ENCODE measurements around the gene COG7. TPM values are rescaled to one million over a fixed set of nuclear protein-coding genes. Genes with fewer than 3 reads are reported as not detected.
"Not testable (repeated sequence)": the region's sequence is repeated elsewhere in the genome, so short reads cannot be mapped to it uniquely, and the experiment has no call there.

The COG7 gene
- total RNA-seq, 1 donor from 2014 or later, result 18.1 TPM

DNA sequence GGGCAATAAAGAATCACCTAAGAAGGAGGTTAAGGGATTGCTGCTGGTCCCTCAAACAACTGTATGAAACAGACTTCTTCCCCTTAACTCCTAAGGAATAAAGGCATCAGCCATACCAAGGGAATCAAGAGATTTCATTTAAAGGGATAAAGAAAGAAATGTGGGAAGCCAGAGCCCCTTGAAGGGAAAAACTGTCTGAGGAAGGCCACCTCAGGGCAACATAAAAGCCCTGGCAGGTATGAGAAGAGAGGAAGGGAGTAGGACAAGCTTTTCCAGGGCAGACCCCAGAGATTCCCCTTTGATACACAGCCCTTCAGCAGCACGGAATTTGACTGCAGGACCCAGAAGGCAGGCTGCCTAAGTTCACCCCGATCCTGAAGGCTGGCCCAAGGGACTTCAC is 43.5 kb downstream of the COG7 start:
- DNase-seq, result no peak

DNA sequence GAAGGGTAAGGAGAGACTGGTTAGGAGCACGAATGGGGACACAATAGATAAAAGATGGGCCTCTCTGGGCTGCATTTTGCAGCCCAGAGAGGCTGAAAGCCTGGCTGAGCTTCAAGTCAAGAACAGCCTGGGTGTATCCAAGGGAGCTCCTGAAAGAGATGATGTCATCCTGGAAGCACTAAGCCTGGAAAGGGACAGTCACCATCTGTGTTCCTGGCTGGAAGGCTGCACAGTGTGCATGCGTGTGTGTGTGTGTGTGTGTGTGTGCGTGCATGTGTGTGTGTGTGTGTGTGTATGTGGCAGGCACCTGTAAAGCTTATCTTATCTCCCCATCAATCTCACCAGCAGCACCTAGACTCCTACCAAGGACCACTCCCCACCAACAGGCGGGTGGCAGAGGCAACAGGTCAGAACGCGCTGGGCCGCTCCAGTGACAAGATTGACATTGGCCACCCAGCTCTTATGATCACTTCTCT is 44.1 kb downstream of the COG7 start:
- peak; percentile 91 for DNase-seq

DNA sequence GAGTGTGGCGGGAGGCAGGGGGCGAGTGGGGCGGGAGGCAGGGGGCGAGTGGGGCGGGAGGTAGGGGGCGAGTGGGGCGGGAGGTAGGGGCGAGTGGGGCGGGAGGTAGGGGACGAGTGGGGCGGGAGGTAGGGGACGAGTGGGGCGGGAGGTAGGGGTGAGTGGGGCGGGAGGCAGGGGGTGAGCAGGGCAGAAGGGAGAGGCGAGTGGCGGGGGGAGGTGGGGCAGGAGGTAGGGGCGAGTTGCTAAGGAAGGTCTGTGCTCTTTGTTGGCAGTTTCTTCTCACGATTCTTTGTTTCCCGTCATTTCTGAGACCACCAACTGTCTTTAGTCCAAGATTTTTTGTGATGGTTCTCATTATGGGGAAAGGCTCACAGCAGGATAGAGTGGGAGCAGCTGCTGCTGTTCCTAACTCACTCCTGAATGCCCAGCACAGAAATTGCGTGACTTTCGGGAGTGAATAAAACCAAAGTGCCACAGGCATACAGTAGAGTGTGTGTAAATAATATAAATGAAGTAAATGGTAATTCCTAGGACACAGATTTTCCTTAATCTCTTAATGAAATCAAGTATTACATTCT is 44.7 kb downstream of the COG7 start:
- DNase-seq, result peak; percentile 79

DNA sequence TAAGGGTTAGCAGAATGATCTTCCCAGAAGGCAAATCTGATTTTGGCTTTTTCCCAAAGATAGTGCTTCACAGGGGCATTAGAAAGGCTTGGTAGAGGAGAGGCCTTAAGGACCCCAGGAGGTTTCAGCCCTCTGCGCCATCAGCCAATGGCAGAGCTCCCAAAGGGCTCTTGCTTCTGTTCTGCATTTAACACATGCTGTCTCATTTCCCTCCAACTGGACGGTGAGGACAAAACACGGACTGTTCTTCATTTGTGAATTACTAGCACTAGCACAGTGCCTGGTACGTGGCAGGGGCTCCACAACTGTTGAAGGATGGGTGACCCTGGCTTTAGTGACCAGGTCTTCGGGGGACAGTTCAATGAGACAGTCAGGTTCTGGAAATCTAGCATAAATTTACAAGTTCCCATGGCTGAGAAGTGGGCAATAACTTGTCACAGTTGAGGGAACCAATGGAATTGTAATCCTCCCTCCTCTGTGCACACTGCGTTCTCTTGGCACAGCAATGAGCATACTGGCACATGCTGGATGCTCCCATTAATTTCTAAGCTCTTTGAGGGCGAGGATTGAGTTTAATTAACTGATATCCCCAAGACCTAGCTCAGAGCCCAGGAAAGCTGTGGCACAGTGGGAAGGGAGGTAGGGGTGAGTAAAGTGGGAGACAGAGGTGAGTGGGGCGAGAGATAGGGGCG is 45.4 kb downstream of the COG7 start:
- DNase-seq, result no peak

DNA sequence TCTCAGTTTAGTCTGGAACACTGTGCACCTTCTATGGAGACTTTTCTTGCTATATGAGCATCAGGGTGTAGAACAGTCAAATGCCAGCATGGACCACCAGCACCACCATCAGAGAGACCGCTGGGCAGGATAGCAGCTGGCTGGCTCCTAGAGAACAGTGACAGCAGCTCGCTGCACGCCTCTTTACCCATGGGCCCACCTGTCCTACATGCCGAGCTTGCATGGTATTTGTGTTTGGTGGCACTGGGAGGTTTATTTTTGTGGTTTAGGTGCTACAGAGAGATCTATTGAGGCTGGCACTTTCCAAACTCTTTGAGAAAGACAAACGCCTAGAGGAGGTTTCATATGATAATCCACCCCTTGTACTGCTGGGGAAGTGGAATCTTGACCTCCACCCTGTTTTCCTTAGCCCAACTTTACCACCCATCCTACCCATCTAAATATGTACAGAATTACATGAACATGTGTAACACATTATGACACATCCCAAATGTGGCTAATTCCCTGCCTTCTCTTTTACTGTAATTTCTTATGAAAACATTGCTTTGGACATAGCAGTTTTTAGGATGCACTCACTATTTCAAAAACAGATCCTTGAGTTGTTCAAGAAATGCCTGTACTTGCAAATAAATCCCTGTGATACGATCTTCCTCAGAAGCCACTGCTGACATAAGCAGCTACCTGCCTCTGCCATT is 46.3 kb downstream of the COG7 start:
- no peak for DNase-seq

DNA sequence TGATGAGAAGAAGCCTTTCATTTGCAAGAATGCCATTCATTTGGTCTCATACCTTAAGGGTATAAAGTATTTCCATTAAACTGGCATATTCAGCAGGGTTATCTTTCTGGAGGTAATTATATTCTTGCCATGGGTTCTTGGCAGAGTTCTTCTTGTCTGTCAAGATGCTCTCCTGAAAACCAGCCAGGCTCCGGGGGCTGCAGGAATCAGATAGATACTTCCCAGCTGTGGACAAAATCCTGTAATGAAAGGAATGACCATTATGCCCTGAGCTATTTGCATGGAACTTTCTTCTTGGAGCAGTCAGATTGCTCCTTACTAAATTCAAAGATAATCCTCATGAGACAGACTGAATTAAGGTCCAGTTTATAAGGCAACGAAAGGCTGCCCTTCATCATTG is 47.0 kb downstream of the COG7 start:
- DNase-seq, result no peak

DNA sequence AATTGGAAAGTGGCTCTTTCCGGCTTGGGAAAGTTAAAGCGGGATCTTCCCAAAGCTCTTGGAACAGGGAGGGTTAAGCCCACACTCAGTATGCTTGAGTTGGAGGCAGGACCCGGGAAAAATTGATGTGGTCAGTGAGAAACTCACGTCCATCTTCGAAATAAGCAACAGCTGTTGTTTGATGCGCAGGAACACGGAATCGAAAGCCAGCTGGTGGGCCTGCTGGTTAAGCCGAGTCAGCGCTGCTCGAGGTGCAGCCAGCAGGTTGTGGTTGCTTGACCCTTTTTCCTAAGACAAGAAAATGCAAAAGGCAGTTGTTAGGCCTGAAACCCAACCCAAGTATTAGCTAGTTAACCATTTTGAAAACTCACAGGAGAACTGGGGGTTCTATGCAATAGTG is 49.4 kb downstream of the COG7 start:
- peak; percentile 58 for DNase-seq

DNA sequence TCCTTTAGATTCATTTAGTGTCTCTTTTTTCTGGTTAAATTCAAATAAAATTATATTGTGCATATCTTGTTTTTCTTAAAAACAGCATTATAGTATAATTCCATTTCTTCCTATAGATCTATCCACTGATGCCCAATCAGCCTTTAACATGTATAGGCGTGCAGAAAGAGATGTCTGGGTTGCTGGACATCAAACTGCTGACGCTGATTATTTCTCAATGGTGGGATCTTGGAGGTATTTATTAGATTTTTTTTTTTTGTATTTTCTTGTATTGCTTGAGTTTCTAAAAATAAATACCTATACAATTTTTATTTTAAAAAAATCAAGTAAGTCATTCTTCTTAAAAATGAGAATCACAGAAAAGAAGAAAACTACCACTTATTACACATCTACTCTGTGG is 50.9 kb downstream of the COG7 start:
- DNase-seq, result no peak

DNA sequence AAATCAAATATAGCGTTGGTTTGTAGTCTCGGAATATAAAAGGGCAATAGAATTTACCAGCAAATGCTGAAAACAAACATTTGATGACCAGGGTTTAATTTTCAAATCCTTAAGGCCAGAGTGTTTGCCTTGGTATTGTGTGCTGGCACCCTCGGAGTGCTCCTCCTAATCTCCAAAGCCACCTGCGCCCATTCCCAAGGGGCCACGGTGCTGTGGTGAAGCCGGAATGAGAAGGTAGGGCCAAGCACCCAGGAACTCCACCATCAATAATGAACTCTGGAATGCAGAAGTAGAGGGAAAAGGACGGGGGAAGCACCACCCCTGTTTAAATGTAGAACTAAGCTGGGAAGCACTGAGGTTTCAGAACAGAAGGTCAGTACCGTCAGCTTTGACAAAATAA is 51.9 kb downstream of the COG7 start:
- no peak for DNase-seq

DNA sequence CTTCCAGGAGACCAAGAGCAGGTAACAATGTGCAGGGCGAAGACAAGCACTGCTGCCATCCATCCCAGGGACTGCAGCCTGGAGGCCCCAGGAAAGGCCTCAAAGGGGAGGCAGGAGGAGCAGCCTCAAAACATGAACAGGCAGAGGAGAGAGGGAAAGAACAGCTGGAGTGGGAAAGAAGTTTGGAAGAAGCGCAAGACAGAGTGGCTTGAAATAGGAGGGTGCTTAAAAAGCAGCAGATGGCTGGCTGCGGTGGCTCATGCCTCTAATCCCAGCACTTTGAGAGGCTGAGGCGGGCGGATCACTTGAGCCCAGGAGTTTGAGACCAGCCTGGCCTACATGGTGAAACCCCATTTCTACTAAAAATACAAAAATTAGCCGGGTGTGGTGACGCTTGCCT is 52.5 kb downstream of the COG7 start:
- peak; percentile 85 for DNase-seq

DNA sequence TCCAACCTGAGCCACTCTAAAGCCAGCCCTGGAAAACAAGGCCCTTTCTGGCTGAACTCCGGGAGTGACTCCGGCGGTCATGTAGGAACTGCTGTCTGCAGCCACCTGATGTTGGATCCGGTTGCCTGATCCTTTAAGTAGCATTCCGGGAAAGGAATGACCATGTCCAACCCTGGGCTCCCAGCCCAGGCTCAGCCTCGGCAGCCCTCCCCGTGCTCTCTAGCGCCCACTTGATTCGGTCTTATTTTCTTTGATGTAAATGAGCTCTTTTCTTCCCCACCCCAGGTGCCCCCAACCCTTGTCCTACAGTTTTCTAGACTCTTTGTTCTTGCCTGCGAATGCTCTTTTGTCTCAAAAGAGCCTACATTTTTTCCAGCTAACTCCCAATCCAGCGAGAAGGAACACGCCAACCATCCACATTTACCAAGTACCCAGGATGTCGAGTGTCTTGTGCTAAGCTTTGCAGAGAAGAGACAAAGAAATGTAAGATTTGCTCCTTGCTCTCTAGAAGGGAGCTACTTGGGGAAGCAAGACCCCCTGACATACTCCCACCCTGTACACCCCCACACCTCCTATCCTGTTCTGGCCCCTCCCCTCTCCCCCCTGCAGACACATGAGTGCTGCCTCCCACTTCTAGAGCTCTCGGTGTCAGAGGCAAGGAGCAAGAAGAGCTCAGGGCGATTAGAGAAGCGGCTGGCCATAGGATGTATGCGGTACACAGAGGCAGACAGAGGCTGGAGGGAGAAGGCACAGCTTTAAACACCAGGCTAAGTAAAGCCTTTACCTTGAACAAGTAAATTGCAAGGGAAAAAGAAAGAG is 53.8 kb downstream of the COG7 start:
- DNase-seq, result peak; percentile 93

DNA sequence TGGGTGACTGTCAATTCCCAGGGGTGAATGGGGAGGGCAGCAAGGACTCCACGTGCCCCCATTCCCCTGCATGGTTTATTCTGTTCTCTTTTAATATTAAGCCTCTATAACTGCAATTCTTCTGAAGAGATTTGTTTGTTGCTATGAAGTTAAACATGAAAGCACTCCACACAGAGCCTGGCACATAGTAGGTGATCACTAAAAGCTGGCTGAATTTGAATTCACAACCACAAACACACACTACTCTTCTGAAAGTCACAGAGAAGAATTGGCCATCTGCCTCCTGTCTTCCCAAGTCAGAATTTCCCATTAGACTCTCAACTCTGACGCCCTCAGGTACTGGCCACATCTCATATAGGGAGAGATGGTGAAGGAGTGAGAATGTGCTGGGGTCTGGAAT is 55.5 kb downstream of the COG7 start:
- DNase-seq, result no peak

DNA sequence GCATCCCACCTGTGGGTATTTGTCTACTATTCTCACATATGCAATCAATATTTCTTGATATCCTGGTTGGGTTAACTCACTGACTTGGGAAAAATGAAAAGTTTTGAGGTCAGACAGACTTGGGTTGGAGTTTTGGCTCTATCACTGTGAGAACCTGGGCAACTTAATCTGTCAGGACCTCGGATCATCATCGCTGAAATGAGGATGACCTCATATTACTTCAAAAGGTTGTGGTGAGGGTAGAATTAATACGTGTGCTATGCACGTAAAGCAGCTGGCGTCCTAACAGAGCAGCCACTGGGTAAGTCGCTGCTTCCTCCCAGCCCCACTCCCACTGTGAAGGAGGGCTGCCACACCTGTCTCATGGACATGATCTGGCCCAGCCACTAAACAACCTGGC is 57.3 kb downstream of the COG7 start:
- no peak for DNase-seq

DNA sequence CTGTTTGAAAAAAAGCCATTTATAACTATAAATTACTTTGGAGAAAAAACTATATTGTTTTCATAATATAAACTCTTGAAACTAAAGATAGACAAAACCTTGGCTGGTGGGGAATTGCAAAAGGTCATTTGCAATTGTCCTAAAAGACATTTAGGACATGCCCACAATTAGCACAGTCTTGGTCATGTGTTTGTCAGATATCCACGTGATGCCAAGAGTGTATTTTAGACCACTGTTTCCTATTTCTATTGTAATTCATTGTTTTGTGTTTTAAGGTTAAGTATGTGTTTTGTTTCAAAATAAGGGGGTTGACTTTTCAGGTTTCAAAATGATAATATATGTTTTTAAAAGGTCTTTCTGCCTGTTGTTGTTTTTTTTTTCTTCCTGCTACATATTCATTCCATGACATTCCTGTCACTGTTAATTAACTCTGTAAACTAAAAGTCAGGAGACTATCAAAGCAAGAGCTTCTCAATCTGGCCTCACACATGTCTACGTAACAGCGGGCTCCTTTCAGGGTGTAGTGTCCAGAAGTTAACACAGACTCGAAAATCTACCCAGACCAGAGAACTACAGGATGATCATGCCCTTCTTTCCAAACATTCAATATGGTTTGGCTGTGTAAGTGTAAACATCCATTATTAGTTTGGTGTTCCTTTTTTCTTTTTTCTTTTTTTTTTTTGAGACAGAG is 58.7 kb downstream of the COG7 start:
- DNase-seq, result no peak

DNA sequence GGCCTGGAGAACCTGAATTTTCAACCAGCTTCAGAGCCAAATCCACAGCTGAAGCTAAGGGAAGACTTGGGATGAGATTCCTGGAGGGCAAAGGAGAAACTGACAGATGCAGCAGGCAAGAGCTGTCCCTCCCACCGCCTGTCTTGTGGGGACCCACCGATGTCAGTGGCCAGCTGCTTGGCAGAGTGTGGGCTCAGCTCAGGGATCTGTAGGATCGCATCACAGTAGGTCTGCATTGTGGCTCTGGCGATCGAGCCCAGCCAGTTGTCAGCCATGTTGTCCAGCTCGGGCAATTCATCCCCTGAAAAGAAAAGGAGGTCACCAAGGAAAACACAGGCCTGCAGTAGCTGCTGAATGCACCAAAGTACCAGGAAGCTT is 60.8 kb downstream of the COG7 start:
- DNase-seq, result peak; percentile 41

DNA sequence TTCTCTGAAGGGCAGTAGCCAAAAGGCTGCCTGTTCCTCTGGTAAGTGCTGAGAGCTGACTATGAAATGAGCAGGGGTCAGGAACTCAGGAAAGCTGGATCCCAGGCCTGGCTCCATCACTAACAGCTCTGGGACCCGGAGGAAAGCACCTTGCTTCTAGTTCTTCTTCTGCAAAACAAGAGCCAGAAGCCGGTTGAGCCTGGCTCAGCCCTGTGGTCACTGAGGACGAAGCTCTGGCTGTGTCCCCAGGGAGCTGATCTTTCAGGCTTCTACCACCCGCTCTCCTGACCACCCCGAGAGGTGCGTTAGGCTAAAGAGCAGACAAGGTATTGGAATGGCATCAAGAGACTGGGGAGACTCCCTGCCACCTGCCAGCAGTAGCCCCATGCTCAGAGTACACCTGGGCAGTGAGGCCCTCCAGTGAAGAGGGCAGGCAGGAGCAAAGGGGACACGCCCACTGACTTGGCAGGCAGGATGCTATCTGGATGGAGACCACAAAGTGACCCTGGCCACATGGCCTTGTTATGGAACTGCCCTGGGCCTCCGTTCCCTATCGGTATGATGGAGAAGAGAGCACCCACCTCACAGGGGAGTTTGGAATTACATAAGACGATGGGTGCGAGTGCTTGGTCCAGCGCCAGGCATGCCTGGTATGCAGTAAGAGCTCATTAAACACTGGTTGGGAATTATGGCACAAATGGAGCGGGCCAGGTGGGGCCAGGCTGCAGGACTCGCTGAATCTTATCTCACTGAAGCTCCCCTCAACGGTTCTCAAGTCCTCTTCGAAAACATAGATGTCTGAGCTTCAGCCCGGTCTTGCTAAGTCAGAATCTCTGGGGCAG is 61.4 kb downstream of the COG7 start:
- no peak for DNase-seq

DNA sequence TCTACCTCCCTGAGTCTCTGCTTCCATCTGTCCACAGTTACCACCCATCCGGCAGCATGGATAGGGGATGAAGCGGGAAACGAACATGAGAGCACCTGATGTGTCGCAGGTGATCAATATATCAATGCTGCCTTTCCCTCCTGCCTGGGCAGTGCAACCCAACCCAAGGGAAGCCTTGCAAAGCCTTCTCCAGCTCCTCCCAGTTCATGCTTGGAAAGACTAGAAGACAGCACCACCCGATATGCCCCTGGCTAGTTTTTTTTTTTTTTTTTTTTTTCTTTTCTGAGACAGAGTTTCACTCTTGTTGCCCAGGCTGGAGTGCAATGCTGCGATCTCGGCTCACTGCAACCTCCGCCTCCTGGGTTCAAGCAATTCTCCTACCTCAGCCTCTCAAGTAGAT is 63.1 kb downstream of the COG7 start:
- not testable (repeated sequence) for DNase-seq

DNA sequence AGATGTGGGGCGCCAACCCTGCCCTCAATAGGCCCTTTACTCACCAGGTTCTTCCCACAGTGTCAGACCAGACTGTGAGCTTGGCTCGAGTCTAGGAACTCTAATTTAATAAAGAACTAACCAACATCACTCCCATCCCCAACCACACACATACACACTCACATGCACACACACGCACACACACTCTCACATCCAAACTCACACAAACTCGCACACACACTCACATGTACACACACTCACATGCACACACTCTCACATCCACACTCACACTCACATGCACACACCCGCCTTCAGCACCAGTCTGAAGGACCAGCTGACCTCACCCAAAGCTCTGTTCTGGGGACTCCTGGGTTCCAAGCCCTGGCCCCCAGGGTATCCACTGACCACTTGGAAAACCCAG is 63.8 kb downstream of the COG7 start:
- no peak for DNase-seq

DNA sequence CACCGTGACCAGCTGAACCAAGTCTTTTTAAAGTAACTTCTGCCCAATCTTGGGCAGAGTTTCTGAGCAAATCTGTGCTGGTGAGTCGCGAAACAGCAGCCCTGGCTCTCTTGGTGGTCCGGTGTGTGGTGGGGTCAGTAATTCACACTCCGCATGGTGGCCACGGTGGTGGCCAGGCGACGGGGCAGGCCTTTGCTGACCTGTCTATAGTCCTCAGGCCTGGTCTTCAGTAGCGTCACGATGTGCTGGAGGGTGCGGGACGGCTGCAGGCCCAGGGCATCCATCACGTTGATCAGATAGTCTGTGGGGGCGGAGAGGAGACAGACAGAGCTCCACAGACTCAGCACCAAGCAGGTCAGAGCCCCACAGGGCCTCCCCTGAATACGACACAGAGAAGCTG is 64.2 kb downstream of the COG7 start:
- DNase-seq, result no peak

DNA sequence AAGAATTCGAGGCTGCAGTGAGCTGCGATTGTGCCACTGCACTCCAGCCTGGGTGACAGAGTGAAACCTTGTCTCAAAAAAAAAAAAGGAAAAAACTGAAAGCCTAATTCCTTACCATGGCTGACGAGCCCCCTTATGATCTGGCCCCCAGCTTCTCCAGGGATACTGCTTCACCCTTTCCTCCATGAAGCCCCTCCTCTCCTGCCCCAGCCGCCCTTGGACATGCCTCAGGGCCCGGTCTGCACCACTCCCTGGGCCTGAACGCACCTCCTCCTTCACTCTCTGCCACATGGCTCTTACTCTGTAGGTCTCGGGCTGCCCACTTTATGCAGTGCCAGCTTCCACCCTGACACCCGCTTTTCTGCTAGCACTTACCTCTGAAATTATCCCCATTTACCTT is 65.3 kb downstream of the COG7 start:
- no peak for DNase-seq

DNA sequence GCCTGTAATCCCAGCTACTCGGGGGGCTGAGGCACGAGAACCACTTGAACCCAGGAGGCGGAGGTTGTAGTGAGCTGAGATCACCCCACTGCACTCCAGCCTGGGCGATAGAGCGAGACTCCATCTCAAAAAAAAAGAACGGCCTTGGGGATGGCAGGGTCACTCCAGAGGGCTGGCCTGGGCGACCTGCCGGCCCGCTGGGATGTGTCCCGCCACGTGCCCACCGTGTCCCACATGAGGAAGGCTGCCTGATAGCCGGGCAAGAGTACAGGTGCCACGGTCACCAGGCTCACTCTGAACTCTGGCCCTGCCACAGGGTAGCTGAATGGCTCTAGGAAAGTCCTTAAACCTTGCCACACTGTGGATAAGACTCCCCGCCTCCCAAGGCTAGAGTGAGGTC is 67.5 kb downstream of the COG7 start:
- no peak for DNase-seq

Measured in tongue (tissue), 2 donors.